ENCODE results near the gene FAM120B.

FAM120B gene

DNA sequence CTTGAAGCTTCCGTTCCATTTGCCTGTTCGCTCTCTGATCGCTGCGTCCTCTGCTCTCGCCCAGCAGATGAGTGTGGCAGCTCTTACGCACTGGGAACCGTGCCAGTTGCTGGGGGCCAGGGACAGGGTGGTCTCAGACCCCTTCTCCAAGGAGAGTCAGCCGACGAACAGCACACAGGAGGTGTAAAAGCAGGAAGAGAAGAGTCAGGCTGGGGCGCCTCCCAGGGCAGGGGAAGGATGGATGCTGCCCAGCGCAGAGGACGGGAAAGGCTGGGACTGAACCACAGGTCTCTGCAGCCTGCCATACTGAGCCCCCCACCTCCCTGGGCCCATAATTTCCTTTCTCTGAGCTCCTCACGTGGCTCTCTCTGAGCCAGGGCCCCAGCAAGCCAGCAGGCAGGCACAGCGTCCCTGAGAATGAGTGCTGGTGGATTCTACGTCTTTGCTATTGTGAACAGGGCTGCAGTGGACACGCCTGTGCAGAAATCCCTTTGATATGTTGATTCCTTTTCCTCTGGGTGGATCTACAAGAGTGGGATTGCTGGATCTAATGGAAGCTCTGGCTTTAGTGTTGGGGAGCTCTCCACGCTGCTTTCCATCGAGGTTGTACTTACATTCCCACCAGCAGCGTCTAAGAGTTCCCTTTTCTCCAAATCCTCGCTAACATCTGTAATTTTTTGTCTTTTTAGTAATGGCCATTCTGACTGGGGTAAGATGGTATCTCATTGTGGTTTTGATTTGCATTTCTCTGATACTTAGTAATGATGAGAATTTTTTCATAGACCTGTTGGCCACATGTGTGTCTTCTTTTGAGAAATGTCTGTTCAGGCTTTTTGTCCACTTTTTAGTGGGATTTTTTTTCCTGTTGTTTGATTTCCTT, 142.4 kb downstream of the FAM120B start:
- no peak for DNase-seq

DNA sequence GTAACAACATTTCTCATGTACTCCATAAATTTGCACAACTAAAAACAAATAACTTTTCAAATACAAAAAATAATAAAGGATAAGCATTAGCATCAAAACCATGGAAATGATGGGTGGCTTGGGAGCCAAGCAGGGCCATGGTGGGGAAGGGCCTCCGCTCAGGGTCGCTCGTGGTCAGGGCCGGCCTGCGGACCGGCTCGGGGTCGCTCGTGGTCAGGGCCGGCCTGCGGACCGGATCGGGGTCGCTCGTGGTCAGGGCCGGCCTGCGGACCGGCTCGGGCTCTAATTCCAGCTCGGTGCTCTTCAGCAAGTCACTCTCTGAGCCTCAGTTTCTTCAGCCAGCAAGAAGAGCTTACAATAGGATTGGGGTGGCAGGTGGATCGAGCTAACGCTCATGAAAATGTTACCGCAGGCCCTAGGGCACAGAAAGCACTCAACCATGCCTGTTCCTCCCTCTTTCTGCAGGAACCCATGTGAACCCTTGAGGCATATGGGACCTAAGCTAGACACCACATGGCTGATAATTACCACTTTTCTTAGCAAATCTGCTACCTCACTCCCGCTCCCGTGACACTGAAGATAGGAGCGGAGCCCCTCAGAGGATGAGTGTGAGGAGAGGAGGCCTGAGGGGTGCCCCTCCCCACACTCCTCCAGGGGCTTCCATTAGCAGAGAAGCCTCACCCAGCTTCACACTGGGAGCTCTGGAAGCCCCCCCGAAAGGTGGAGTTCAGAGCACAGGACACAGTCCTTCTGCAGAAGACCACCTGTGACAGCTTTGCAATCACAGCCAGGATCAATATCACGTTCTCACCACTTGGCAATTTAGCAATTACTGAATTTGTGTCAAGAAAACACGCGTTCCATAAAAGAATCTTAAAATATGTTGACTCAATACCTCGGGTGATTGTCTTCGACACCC, 143.5 kb downstream of the FAM120B start:
- DNase-seq: no peak

GRCh38 chr6:170450916-170451761, 144.6 kb downstream of the FAM120B start:
- DNase-seq: no peak

DNA sequence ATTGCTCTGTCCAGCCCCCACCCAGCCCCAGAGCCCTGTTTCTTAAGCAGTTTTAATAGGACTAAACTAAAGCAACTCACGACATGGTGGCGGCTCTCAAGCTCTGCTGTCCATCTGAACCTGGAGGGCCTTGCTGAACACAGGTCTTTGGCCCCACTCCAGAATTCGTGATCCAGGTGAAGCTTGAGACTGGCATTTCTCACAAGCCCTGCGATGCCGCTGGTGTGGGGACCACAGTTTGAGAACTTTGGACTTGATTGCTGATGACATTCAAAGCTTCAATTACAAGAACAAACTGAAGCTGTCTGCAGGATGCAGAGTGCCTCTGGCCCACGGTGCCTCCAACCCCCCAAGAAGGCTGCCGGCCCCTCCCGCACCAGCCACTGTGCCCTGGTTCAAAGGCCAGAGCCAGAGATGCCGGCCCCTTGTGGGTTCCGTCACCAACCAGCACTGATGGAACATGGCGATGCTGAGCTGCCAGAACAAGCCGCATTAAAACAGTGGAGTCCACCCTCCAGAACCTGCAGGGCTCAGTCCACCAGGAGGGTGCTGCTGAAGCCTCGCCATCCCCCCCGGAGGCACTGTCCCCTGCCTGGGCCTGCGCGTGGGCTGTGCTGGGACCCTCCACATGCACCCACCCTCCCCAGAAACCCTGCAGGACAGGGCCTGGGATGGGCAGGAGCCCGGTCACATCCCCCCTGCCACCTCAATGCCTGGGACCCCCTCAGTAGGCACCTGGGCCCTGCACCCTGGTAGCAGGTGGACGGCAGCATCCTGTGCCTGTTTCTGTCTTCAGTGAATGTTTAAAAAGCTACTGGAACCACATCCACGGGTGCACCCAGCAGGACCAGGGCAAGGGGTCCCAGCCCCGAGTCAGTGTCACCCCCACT, 145.4 kb downstream of the FAM120B start:
- DNase-seq: no peak

- no peak for DNase-seq
Observed at GRCh38 chr6:170452767-170453545, 146.4 kb downstream of the FAM120B start.

- DNase-seq: no peak
Observed at GRCh38 chr6:170453586-170454511, 147.3 kb downstream of the FAM120B start.

GRCh38 chr6:170454512-170455285, 148.1 kb downstream of the FAM120B start:
- DNase-seq: no peak

DNA sequence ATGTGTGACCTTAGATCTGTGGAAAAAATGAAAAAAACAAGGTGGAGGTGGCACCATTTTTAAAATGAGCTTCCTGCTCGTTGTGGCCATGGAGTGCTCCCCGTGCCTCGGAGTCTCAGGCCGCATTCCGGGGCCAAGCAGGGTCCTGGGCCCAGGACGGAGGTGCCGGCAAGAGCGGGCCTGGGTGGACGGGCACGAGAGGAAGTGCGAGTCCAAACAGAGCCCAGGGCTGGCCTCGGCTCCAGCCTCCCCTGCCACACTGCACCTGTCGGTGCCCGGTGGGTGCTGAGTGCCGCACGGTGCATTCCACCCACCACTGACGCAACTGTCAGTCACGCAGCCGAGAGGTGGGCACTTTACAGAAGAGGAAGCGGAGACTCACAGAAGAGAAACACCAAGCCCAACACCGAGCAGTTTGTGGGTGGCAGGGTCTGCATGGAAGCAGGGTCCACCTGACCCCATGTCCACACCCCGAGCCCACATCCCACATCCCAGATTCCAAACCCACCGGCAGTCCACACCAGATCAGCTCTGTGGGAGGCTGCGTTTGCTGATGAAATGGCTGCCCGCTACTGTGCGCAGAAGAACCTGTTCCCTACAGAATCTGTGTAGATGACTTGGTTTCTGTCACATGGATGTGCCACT, 148.9 kb downstream of the FAM120B start:
- DNase-seq: no peak

- DNase-seq: no peak
Observed at GRCh38 chr6:170456334-170456733, 149.8 kb downstream of the FAM120B start.
